GM18511 (cell line): ENCODE results near the gene ZPLD1.

Experiments
- ATAC-seq: cut with Tn5 transposase; IDR thresholded peaks from one replicate; pipeline ENCODE4 v1.9.1; 2021; ENCODE audit warnings: mild to moderate bottlenecking, moderate library complexity; ENCODE audit not compliant: unreplicated experiment

ZPLD1 gene

DNA sequence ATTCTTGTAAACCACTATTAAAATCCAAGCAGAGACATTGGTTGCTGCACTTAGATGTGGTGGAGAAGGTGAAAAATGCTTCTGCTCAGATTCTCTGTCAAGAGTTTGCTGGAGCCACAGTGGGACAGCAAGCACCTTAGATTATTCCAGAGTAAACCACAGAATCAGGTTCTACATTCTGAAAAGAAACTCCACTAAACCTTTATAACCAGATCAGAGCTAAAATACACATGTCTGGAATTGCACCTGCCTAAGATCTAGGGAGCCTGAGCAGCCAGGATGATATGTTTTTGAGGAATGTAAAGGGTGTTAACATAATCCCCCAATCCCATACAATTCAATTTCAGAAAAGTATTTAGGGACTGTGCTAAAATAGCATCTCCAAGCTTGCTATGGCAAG is at the start of gene ZPLD1:
Gene ZPLD1, plus strand, starts transcription at position 301 of the 400 bp plus-strand sequence. CDS start 3,473 bp downstream, outside the sequence.
- no peak for ATAC-seq

GRCh38 chr3:102390171-102390864 is 44.5 kb upstream of the ZPLD1 start:
- ATAC-seq: no peak

DNA sequence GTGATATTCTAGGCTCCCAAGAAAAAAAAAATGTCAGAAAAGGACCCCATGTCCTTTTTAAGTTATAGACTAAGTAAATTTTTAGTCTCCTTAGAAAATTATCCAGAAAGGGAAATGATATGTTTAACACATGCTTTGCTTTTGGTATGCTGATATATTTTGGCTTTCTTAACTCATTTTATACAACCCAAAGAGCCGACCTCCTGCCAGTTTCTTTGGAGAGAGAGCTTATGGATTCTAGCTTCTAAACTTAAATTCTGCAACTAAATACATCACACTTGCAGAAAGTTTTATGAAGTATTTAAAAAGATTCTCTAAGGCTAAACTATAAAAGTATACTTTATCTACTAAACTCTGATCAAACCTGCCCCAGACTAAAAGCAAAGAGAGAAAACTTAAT is 43.9 kb upstream of the ZPLD1 start:
- no peak for ATAC-seq

DNA sequence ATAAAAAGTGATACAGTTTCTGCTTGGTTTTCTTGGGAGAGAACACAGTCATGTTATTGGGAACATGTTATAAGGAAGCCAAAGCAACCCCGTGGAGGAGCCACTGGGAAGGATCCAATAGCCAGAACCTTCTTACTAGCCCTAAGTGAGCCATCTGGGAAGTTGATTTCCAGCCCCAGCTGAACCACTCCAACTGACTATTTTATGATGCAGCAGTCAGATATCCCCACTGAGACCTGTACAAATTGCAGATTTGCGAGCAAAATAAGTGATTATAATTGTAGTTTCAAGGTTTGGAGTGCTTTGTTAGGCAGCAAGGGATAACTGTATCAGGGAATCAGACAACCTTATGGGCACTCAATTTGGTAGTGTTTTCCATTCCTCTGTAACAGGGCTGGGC is 43.3 kb upstream of the ZPLD1 start:
- ATAC-seq: no peak

GRCh38 chr3:102394517-102394916 is 40.3 kb upstream of the ZPLD1 start:
- no peak for ATAC-seq

DNA sequence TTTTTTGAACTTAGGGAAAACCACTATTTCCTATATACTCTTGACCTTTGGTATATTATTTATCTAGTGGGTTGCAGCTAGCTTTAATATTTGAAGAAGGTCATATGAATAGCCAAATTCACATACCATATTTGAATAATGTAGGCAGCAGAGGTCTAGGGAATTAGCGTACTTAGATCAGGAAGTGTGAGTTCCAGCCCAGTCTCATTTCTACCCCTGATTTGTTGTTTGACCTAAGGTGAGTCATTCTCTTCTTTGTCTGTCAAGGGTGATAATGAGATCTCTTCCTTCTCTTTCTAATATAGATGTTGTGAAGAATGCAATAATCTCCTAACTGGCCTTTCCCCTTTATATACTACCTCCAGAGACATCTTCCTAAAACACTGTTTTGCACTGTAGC is 36.6 kb upstream of the ZPLD1 start:
- ATAC-seq: no peak

DNA sequence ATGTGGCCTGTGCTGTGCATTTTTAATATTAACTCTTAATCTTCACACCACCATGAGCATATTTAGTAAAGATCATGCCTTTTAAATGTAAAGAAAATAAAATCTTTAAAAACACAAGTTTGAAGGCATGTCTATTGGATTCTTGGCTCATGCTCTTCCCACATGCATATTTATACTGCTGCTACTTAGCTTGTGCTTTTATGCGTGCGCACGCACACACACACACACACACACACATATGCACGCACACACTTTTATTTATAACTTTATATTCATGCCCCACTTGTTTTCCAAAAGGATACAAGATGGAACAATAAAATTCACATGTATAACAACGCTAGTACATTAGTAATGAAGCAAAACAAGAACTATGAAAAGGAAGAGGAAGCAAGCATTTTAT is 36.1 kb upstream of the ZPLD1 start:
- no peak for ATAC-seq

- no peak for ATAC-seq
Measured at GRCh38 chr3:102400142-102400541, 34.7 kb upstream of the ZPLD1 start.

DNA sequence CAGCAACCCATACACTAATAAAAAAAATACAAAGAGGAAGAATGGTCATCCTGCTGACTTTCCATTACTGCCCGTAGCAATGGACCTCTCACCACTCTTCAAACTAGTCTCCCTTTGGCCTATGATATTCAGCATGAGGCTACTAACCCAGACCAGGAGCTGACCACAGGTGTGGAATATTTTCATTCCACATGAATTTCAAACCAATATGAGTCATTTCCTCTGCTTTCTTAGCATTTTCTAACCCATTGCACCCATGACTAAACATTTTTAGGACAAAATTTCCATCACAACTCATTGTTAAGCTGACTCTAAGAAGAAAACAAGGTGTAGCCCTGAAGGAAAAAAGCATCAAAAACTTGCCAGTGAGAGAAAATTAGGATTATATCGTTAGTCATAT is 34.0 kb upstream of the ZPLD1 start:
- no peak for ATAC-seq

GRCh38 chr3:102410616-102411015 is 24.2 kb upstream of the ZPLD1 start:
- ATAC-seq: no peak

DNA sequence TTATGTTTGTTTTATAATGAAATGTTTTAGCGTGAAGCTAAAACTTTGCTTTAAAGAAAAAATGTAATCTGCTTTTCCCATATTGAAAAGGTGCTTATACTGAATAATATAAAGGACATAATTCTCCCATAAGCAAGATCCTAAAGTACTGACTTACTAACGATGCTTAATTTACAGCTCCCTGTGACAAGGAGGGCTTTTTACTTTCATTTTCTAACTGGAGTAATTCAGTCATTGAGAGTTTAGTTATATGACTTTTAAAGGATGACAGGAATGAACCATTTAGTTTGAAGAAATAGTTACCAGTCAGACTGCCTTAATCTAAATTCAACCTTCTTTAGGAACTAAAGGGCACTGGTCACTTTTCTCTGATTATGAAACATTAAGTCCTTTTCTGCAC is 19.3 kb upstream of the ZPLD1 start:
- no peak for ATAC-seq

DNA sequence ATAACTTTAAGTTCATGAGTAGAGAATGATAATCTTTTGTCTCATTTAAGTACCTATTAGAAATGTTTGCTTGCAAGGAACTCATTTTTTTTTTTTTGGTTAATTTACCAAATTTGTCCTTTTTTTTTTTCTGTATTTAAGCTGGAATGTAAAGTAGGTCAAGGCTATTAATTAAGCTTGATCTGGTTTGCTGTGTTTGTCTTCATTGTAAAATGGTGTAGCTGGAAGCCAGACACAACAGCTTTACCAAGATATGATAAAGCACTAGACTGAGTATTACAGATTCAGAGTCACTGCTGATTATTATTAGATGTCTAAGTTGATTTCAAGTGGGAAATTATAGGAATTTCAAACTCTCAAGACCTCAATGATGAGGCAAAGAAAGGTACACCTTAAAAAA is 15.0 kb upstream of the ZPLD1 start:
- ATAC-seq: no peak

DNA sequence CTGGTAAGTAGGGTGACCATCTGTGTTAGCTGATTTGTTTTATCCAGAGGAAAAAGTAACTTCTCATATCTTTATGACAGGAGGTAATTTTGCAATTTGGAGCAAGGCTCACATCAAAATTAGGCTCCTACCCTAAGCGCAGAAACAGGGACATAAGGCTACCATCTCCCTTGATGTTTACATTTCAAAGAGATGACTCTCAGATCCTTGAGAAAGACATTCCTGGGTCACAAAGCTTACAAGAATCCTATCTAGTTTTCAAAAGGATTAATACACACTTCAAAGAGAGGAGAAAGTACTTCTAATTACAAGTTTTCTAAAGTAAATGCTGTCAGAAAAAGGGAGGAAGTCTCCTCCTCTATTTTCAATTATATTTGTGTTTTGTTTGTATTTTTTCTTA is 7.0 kb downstream of the ZPLD1 start:
- no peak for ATAC-seq

DNA sequence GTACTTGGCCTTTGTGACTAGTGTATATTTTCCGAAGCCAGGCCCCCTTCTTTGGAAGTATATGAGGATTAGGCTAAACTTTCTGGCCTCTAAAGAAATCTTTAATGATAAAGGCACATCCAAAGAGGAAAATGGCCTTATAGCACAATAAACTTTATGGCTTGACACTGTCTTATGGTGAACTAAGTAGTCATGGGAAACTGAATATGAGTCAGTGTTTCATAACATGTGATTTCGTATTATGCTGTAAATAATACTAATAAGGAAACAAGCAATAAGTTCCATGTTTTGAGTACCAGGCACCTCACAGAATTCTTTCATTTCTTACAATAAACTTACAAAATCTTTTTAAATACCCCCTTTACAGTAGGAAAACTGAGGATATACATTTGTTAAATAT is 8.2 kb downstream of the ZPLD1 start:
- ATAC-seq: no peak

GRCh38 chr3:102444101-102444500 is 9.3 kb downstream of the ZPLD1 start:
- no peak for ATAC-seq

DNA sequence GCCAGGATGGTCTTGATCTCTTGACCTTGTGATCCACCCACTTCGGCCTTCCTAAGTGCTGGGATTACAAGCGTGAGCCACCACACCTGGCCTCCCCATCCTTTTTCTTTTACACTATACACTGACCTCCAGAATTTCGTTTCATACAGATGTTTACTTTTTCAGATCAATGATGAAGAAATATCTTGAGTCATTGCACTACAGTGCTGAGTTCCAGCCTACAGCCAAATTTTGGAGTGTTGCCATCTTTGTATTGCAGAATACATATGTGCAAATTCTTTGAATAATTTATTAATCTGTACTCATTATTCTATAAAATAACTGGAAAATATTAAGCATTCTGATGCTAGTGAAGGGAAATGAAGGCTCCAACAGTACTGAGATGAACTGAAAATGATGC is 12.5 kb downstream of the ZPLD1 start:
- no peak for ATAC-seq

- no peak for ATAC-seq
Measured at GRCh38 chr3:102449341-102449740, 14.5 kb downstream of the ZPLD1 start.

DNA sequence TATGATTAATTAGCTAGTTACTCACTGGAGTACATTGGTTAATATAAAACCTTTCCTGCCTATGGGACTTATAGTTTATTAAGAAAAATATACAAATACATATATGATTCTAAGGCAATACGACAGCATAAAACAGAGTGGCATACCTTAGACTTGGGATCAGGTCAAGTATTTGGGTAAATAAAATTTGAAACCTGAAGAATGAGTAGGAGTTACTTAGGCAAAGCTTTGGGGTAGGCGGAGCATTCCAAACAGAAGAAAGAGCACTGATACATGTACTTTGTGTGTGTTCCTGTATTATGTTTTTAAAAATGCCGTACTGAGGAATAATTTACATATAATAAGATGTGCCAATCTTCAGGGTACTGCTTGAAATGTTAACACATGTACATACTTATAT is 15.1 kb downstream of the ZPLD1 start:
- ATAC-seq: no peak

- ATAC-seq: no peak
Measured at GRCh38 chr3:102450976-102451375, 16.2 kb downstream of the ZPLD1 start.

- no peak for ATAC-seq
Measured at GRCh38 chr3:102451543-102451942, 16.7 kb downstream of the ZPLD1 start.

GRCh38 chr3:102454181-102454580 is 19.4 kb downstream of the ZPLD1 start:
- no peak for ATAC-seq

DNA sequence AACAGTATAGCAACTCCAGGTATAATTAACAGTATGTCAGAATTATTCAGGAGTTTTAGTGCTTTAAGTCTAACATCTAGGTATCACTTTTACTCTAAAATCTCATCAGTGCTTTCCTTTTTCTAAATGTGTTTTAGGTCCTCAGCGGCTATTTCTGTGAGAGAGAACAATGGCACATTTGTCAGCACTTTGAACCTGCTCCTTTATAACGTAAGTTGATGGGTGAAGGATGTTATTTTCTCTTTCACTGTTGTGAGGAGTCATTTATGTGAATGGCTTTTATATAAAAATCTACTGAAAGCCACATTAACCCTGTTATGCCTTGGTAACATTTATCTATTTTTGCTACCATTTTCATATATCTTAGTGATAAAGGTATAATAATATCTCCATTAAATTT is 22.8 kb downstream of the ZPLD1 start:
- no peak for ATAC-seq

DNA sequence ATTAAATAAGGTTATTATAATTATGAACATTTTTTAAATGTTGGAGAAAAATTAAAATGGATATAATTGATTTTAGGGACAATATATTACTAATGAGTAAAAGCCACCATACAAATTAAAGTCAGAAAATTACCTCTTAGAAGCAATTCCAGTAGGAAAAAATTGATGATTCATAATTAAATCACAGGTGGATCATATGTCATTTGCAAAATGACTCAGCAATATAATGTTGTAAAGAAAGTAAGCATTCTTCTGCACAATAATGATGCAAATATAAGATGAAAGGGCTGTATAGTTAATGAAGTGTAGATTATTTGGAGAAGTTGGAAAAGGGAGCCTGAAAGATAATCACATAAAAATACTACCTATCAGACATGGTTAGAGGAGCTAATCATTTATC is 25.8 kb downstream of the ZPLD1 start:
- ATAC-seq: no peak
